ENCODE data around the gene NIPAL3.

- no peak for TF ChIP-seq CTCF (IDR thresholded peaks at IDR 0.05)
- peak in 1 of 4 donors; percentile 6 for TF ChIP-seq POLR2A (IDR thresholded peaks at IDR 0.05)
- TF ChIP-seq EP300 (IDR thresholded peaks at IDR 0.05) = no peak
These were observed 3.5 kb downstream of the NIPAL3 start for GRCh38 chr1:24418898-24419628.
